Effector memory CD4-positive, alpha-beta T cell (primary cell): ENCODE measurements around the gene TRUB1.

Experiments used
- DNase-seq, 3 donors: peaks; one replicate each; pipeline ENCODE4 v3.0.0-alpha.2; 2020
- H3K27ac ChIP-seq: 2 replicates; pipeline ENCODE4 v1.7.0; 2013; ENCODE audit warnings: mild to moderate bottlenecking, low read length, moderate library complexity; ENCODE audit not compliant: insufficient read depth, poor library complexity, severe bottlenecking
- H3K27me3 ChIP-seq: replicated peaks from 2 replicates; pipeline ENCODE4 v1.7.0; 2013; ENCODE audit warnings: mild to moderate bottlenecking, low read length; ENCODE audit not compliant: insufficient read depth, control insufficient read depth, poor library complexity, severe bottlenecking
- H3K36me3 ChIP-seq: 2 replicates; pipeline ENCODE4 v1.7.0; 2013; ENCODE audit warnings: mild to moderate bottlenecking, low read length, moderate library complexity; ENCODE audit not compliant: control insufficient read depth, insufficient read depth
- H3K4me1 ChIP-seq: 2 replicates; pipeline ENCODE4 v1.7.0; 2013; ENCODE audit warnings: low read length, mild to moderate bottlenecking; ENCODE audit not compliant: control insufficient read depth, insufficient read depth, poor library complexity, severe bottlenecking
- H3K4me3 ChIP-seq: 2 replicates; pipeline ENCODE4 v1.7.0; 2013; ENCODE audit warnings: low read length, low read depth, mild to moderate bottlenecking; ENCODE audit not compliant: insufficient read depth, poor library complexity, severe bottlenecking
- H3K9me3 ChIP-seq: 2 replicates; pipeline ENCODE4 v1.7.0; 2013; ENCODE audit warnings: mild to moderate bottlenecking, low read length, moderate library complexity; ENCODE audit not compliant: control insufficient read depth

Gene TRUB1

DNA sequence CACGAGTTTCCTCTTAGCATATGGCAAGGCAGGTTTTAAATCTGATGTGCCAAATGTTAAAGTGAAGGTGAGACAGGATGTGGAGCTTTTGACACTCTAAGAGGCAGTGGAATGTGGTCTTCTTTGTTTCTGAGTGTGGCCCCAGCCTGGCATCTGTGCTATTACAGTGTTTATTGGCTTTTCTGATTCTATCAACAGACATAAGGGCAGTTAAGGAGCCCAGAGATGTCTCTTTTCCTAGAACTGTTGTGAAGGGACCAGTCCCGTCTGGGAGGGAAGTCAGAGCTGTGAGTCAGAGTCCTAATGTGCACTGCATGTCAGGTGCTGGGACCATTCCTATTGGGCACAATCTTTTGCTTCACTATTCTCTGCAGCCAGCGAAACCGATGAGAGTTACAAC is 32.5 kb downstream of the TRUB1 start:
- Histone ChIP-seq H3K27me3 (no peaks in the 10 kb centered on the region), H3K27ac (no peak overlapping the region)

GRCh38 chr10:114973306-114973705 is 35.3 kb downstream of the TRUB1 start:
- Histone ChIP-seq H3K9me3 (no peaks in the 10 kb centered on the region), H3K4me3 (no peak overlapping the region), H3K27ac (no peak overlapping the region), H3K27me3 (no peaks in the 10 kb centered on the region), H3K4me1 (no peaks in the 10 kb centered on the region), H3K36me3 (peaks cover 5% of the 10 kb centered on the region)
- no peak for DNase-seq

More for the DNA sequence above, 32.5 kb downstream of the TRUB1 start:
- Histone ChIP-seq H3K36me3 (peaks cover 5% of the 10 kb centered on the region), H3K4me3 (no peak overlapping the region), H3K9me3 (no peaks in the 10 kb centered on the region), H3K4me1 (no peaks in the 10 kb centered on the region)
- no peak for DNase-seq

GRCh38 chr10:114973997-114974396 is 36.0 kb downstream of the TRUB1 start:
- Histone ChIP-seq H3K4me3 (no peak overlapping the region), H3K4me1 (no peaks in the 10 kb centered on the region), H3K9me3 (no peaks in the 10 kb centered on the region), H3K27ac (no peak overlapping the region), H3K27me3 (no peaks in the 10 kb centered on the region), H3K36me3 (peaks cover 5% of the 10 kb centered on the region)
- no peak for DNase-seq

DNA sequence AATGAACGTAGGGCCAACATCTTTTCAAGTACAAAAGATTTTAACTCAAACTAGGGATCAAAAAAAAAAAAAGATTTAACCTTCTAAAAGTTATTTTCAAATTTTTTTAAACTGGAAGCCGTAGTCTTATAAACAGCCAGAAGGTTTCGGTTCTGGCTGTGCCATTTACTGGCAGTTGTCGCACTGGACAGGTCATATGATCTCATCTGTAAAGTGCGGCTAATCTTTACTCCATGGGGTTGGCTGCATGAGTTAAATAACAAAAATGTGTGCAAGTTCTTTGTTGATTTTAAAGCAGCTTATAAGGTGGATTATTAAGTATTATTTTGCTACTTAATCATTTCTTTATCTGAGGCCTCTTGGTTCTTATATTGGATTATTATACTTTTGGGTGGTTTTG is 36.6 kb downstream of the TRUB1 start:
- H3K4me1 ChIP-seq = no peaks in the 10 kb centered on the region
- H3K27ac ChIP-seq = no peak overlapping the region
- H3K9me3 ChIP-seq = no peaks in the 10 kb centered on the region
- H3K36me3 ChIP-seq = peaks cover 5% of the 10 kb centered on the region
- no peaks in the 10 kb centered on the region for H3K27me3 ChIP-seq
- DNase-seq = no peak
- H3K4me3 ChIP-seq = no peak overlapping the region

DNA sequence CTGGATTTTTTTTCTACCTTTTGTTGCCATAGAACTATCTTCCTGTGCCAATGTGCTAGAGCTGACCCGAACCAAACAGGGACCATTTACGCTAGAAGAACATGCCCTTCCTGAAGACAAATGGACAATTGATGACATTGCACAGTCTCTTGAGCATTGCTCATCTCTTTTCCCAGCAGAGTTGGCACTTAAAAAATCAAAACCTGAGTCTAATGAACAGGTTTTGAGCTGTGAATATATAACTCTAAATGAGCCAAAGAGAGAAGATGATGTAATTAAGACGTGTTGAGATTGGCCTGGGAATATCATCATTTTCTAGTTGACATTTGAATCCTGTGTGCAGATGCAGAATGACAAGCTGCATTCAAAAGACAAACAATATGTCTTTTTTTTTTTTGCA is 37.1 kb downstream of the TRUB1 start:
- Histone ChIP-seq H3K36me3 (peaks cover 5% of the 10 kb centered on the region), H3K4me3 (no peak overlapping the region), H3K4me1 (no peaks in the 10 kb centered on the region), H3K27me3 (no peaks in the 10 kb centered on the region), H3K9me3 (no peaks in the 10 kb centered on the region), H3K27ac (no peak overlapping the region)
- DNase-seq = no peak

DNA sequence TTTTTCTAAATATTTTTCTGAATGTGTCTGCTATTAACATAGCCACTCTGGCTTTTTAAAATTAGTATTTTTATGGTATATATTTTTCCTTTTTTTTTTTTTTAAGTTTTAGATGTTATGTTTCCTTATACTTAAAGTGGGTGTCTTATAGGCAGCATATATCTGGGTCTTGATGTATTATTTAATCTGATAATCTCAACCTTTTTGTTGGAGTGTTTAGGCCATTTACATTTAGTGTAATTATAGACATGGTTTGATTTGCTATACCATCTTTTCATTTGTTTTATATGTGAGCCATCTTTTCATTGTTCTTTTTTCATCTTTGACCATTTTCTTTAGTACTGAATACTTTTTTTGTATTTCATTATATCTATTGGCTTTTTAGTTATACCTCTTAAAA is 45.0 kb downstream of the TRUB1 start:
- Histone ChIP-seq H3K4me1 (no peaks in the 10 kb centered on the region), H3K27ac (no peak overlapping the region), H3K4me3 (no peak overlapping the region), H3K27me3 (no peaks in the 10 kb centered on the region), H3K9me3 (no peaks in the 10 kb centered on the region), H3K36me3 (peaks cover 9% of the 10 kb centered on the region)
- DNase-seq = no peak

GRCh38 chr10:114987995-114988394 is 50.0 kb downstream of the TRUB1 start:
- DNase-seq = no peak
- no peaks in the 10 kb centered on the region for H3K27me3 ChIP-seq
- H3K27ac ChIP-seq = no peak overlapping the region

GRCh38 chr10:114990586-114990985 is 52.6 kb downstream of the TRUB1 start:
- no peaks in the 10 kb centered on the region for H3K36me3 ChIP-seq
- H3K27me3 ChIP-seq = no peaks in the 10 kb centered on the region
- no peak overlapping the region for H3K4me3 ChIP-seq
- no peak overlapping the region for H3K27ac ChIP-seq
- DNase-seq = no peak
- H3K9me3 ChIP-seq = no peaks in the 10 kb centered on the region
- H3K4me1 ChIP-seq = no peaks in the 10 kb centered on the region

More at GRCh38 chr10:114987995-114988394, 50.0 kb downstream of the TRUB1 start:
- H3K4me3 ChIP-seq = no peak overlapping the region
- peaks cover 9% of the 10 kb centered on the region for H3K36me3 ChIP-seq
- no peaks in the 10 kb centered on the region for H3K4me1 ChIP-seq
- H3K9me3 ChIP-seq = no peaks in the 10 kb centered on the region

DNA sequence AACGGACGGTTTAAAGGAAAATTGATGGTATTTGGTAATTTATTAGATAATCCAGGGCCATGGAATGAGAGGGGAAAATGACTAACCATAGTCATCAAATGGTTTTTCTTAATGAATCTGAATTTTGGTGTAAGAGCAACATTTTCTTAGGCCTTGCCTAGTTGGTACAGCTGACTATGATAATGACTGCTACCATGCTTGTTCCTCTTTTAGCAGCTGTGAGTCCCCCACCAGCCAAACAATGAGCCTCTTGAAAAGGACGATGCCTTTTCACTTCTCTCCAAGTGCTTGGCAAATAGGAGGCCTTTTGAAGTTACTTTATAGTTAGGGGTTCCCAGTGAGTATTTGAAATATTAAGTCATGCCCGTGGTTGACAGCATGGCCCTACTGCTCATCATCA is 53.0 kb downstream of the TRUB1 start:
- H3K4me3 ChIP-seq = no peak overlapping the region
- H3K9me3 ChIP-seq = no peaks in the 10 kb centered on the region
- H3K27me3 ChIP-seq = no peaks in the 10 kb centered on the region
- no peaks in the 10 kb centered on the region for H3K36me3 ChIP-seq
- DNase-seq = no peak
- H3K27ac ChIP-seq = no peak overlapping the region
- H3K4me1 ChIP-seq = no peaks in the 10 kb centered on the region

DNA sequence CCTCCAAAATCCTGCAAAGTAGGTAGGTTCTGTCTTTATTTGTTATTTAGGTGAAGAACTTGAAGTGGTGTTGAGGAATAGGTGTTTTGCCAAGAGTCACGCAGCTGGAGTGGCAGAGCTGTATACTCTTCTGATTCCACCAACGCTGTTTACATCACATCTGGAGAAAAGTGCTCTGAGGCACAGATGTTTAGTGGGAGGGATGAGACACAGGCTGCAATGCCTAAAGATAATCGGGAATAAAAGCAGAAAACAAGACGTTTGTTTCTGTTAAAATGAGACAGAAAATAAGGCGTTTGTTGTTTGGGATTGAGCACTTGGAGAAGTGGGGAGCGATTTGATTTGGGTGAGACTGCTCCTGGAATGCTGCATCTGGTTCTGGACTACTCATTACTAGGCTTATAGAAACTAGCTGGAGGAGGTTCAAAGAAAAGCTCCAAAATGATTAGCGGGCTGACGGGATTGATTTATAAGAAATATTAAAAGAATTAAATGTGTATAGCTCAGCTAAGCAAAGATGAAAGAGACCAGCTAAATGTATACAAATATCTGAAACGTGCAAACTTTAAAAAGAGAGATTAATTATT is 54.3 kb downstream of the TRUB1 start:
- Histone ChIP-seq H3K4me3 (no peak overlapping the region), H3K9me3 (no peaks in the 10 kb centered on the region), H3K27ac (no peak overlapping the region), H3K4me1 (no peaks in the 10 kb centered on the region), H3K36me3 (no peaks in the 10 kb centered on the region), H3K27me3 (no peaks in the 10 kb centered on the region)
- no peak for DNase-seq
